ENCODE results near the gene SEC24D.

SEC24D gene

GRCh38 chr4:118761397-118762016 lies 74.4 kb downstream of the SEC24D start:
- H3K27ac ChIP-seq: no peak overlapping the region
- TF ChIP-seq CTCF (IDR thresholded peaks at IDR 0.05) (no peak), ZFX (IDR thresholded peaks at IDR 0.05; ENCODE audit: borderline replicate concordance) (no peak)

GRCh38 chr4:118760493-118760892 lies 75.4 kb downstream of the SEC24D start:
- H3K27ac ChIP-seq: no peak overlapping the region
- no peak for TF ChIP-seq CTCF (IDR thresholded peaks at IDR 0.05)
- TF ChIP-seq ZFX (IDR thresholded peaks at IDR 0.05; ENCODE audit: borderline replicate concordance): no peak

GRCh38 chr4:118760092-118760491 lies 75.8 kb downstream of the SEC24D start:
- H3K27ac ChIP-seq: no peak overlapping the region

GRCh38 chr4:118759481-118759880 lies 76.4 kb downstream of the SEC24D start:
- TF ChIP-seq ZFX (IDR thresholded peaks at IDR 0.05; ENCODE audit: borderline replicate concordance) (no peak), CTCF (IDR thresholded peaks at IDR 0.05) (no peak)
- H3K27ac ChIP-seq: no peak overlapping the region

More at GRCh38 chr4:118760092-118760491, 75.8 kb downstream of the SEC24D start:
- no peak for TF ChIP-seq ZFX (IDR thresholded peaks at IDR 0.05; ENCODE audit: borderline replicate concordance)
- no peak for TF ChIP-seq CTCF (IDR thresholded peaks at IDR 0.05)

GRCh38 chr4:118758293-118758692 lies 77.6 kb downstream of the SEC24D start:
- no peak overlapping the region for H3K27ac ChIP-seq
- TF ChIP-seq CTCF (IDR thresholded peaks at IDR 0.05): no peak
- no peak for TF ChIP-seq ZFX (IDR thresholded peaks at IDR 0.05; ENCODE audit: borderline replicate concordance)

- no peak overlapping the region for H3K27ac ChIP-seq
- TF ChIP-seq CTCF (IDR thresholded peaks at IDR 0.05) (no peak), ZFX (IDR thresholded peaks at IDR 0.05; ENCODE audit: borderline replicate concordance) (no peak)
Observed at GRCh38 chr4:118757761-118758251, 78.1 kb downstream of the SEC24D start.

GRCh38 chr4:118756958-118757357 lies 79.0 kb downstream of the SEC24D start:
- TF ChIP-seq ZFX (IDR thresholded peaks at IDR 0.05; ENCODE audit: borderline replicate concordance) (no peak), CTCF (IDR thresholded peaks at IDR 0.05) (no peak)
- H3K27ac ChIP-seq: no peak overlapping the region
